Measurements from ENCODE around the gene SUPT20HL2.
"Not testable (repeated sequence)": the region's sequence is repeated elsewhere in the genome, so short reads cannot be mapped to it uniquely, and the experiment has no call there.

SUPT20HL2 gene

DNA sequence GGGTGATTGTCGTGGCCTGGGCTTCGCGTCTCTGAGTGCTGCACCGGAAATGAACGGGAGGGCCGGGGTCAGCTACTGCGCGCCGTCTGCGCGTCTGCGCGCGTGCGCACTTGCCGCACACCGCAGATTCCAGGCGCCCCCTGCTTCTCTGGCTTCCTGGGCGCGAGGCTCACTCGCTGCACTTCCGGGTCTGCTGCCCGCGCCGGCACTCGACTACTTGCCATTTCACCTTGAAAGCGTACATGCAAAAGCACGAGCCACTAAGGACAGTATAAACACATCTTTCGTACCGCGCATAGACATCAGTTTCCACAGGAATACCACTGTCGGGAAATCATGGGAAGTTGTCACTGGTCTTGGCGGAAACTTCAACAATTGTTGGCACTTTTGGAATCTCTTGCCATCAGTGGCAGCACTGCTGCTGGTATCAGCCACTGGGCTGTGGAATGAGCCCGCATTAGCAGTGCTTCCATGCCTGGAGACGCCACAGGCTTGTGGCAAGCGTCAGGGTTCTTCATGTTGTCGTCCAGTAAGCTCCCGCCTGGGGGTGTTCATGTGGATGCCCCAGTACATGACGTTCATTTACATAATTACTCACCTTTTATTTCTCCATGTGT, at the start of gene SUPT20HL2:
TSS of gene SUPT20HL2 (minus strand) at position 51 of the 617 bp plus-strand sequence. CDS start 754 bp downstream, outside the sequence.
- no peak for DNase-seq (ENCODE audit: low spot score)

DNA sequence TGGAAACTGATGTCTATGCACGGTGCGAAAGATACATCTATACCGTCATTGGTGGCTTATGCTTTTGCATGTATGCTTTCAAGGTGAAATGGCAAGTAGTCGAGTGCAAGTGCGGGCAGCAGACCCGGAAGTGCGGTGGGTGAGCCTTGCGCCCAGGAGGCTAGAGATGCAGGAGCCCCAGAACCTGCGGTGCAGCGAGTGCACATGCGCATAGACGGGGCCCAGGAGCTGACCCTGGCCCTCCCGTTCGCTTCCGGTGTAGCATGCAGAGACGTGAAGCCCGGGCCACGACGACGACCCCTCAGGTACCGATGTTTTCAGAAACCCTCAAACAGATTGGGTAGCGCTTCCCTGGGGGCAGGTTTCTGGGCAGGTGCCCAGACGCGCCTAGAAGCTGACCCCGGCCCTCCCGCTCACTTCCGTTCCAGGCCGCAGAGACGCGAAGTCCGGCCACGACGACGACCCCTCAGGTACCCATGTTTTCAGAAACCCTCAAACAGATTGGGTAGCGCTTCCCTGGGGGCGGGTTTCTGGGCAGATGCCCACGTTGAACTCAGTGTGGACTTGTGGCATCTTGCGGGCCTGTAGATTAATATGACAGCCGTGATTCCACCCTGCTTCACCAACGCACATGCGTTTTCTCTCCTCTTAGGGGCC, 48.3 kb upstream of the SUPT20HL2 start:
- DNase-seq (ENCODE audit: low spot score) = not testable (repeated sequence)

DNA sequence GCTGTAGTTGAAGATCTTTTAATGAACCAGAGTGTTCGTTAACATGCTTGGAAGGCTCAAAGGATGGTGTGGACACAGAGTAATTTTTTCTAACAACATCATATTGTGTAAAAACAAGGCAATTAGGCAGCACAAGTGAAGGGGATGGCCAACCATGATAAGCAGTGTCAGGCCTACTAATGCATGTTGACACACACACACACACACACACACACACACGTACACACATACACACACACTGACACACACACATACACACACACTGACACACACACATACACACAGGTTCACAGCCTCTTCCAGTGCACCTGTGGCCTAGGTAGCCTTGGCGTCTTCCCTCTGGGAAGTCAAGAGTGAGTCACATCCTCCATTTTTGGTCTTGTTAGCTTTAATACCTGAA, 46.4 kb upstream of the SUPT20HL2 start, which contains the start of gene SUPT20HL1:
TSS of gene SUPT20HL1 (plus strand) at position 368 of the 400 bp plus-strand sequence. CDS start 2,122 bp downstream, outside the sequence.
- no peak for DNase-seq (ENCODE audit: low spot score)

DNA sequence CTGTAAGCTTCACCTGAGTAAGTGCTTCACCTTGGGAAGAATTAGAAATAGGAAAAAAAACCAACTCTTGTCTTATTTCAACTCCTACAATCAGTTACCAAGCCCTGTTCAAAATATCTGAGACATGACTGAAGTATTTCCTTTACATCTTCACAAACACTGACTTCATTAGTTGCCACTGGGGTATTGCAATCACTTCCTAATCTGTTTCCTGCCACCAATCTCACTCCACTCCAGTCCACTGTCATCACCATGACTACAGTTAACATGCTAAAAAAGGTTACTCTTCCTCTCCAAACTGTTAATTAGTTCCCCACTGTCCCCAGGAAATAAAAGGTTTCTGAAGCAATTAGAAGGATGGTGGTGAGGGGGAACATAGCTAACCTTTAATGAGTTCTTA, 43.2 kb upstream of the SUPT20HL2 start:
- DNase-seq (ENCODE audit: low spot score) = no peak

DNA sequence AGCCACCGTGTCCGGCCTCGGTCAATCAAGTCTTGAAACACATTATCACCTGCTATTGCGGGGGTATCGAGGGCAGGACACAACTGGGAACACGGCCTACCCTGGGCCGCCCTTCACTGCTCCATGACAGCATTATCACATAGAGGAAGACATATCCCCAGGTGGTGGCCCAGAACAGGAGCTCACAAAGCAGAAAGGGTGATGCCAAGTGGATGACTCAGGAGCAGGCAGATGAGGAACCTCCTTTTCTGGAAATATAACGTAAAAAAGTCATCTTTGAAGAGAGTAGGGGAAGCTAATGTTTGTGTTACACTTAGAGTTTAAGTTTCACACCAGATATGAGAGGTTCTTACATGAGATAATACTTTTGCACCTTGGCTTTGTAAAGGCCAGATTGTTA, 41.2 kb upstream of the SUPT20HL2 start:
- no peak for DNase-seq (ENCODE audit: low spot score)

DNA sequence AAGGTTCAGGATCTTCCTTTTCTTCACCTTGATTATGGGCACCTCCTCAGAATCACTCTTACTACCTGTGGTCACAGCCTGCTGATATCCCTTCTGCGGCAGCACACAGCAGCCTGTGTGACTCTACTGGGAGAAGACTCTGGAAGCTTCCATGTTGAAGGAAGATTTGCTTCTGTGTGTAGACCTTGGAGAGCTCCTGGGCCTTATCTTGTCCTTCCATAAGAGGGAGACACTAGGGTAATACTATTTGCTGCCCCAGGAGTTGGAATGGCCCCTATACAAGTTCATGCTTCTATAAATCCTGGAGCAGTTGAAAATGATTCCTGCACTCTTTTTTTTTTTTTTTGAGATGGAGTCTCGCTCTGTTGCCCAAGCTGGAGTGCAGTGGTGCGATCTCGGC, 36.3 kb upstream of the SUPT20HL2 start:
- DNase-seq (ENCODE audit: low spot score) = no peak

DNA sequence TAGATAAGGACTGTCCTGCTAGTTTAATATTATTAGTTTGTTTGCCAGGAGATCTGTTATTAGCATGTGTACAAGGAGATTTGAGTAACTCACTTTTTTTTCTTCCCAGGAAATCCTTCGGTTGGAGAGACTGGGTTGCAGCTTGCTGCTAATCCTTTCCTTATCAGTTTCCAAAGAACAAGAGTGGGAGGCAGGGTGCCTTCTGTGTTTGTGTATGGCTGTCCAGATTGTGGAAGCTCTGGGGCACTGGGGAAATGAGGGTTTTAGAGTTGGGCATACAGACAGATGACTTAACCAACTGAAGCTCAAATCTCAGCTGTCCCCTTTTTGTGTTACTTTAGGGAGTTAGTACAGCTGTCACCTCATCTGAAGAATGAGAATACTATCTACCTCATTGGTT, 34.0 kb upstream of the SUPT20HL2 start:
- DNase-seq (ENCODE audit: low spot score) = no peak

DNA sequence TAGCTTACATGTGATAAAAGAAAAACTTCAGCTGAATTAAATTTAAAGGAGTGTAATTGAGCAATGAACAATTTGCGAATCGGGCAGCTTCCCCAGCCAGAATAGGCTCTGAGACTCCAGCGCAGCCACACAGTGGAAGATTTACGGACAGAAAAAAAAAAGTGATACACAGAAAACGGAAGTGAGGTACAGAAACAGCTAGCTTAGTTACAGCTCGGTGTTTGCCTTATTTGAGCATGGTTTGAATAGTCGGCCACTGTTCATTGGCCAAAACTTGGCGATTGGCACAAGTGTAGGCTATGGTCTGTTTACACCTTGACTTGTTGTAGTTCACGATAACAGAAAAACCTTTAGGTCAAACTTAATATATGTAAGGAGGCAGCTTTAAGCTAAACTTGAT, 29.9 kb upstream of the SUPT20HL2 start:
- no peak for DNase-seq (ENCODE audit: low spot score)

DNA sequence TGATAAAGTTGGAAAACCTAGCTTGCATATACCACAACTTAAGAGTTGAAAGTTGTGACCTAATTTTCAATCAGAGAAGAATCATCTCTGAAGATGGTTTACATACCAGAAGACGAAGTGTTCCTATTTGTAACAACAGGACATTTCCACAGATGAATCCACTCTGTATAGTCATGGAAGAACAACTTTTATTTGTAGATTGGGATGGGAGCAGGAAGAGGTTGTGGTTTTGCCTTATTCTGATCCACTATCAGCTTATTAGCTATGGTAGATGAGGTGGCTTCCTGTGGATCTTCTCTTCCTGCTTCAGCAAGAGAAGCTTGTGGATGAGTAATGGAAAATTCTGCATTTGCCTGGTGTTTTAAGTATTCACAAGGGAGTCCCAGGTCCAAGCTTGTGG, 27.9 kb upstream of the SUPT20HL2 start:
- DNase-seq (ENCODE audit: low spot score) = no peak

DNA sequence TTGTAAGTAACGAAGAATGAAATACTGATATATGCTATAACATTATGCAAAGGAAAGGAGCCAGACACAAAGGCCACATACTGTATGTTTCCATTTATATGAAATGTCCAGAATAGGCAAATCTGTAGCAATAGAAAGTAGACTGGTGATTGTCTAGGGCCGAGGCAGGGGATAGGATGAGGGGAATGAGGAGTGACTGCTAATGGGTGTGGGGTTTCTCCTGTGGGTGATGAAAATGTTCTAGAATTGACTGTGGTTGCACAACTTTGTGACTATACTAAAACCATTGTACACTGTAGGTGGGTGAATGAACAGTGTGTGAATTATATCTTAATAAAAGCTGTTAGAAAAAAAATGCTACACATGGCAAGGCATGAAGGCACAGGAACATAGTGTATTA, 26.6 kb upstream of the SUPT20HL2 start:
- DNase-seq (ENCODE audit: low spot score) = no peak

DNA sequence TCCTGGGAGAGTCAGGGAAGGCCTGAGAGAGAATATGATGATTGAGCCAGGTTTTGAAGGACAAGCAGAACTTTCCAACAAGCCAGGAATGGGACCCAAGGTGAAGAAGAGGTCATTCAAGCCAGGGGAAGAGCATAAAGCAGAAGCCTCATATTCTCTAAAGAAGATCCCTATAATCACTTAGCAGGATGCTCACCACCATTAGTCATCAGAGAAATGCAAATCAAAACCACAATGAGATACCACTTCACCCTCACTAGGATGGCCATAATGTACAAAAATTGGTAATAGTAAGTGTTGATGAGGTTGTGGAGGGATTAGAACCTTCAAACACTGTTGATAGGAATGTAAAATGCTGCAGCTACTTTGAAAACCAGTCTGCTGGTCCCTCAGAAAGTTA, 26.0 kb upstream of the SUPT20HL2 start:
- DNase-seq (ENCODE audit: low spot score) = no peak

DNA sequence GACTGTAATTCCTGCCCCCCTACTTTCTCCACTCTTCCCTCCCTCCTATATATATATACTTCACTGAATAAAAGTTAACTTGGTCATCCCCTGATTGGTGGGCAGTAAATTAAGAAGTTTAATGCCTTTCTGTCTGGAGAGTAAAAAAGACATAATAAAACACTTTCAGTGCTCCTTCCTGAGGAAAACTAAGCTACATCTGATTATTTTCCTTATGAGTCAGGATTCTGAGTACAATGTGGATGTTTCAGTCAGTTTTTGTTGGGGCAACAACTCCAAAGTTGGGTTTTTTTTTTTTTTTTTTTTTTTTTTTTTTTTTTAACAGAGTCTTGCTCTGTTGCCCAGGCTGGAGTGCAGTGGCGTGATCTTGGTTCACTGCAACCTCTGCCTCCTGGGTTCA, 22.0 kb upstream of the SUPT20HL2 start:
- DNase-seq (ENCODE audit: low spot score) = no peak

DNA sequence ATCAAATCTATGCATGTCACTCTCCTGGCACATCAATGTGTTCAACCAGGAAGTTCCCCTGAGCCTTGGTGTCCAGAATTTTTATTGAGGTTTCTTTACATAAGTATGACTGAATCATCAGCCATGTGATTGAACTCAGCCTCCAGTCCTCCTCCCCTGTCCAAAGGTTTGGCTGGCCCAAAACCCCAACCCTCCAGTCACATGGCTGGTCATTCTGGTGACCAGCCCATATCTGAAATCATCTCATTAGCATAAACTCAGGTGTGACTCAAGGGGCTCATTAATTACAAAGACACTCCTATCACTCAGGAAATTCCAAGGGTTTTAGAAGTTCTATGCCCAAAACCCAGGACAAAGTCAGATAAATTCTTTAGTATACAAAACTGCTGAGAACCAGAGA, 20.6 kb upstream of the SUPT20HL2 start:
- DNase-seq (ENCODE audit: low spot score) = peak; percentile 3

DNA sequence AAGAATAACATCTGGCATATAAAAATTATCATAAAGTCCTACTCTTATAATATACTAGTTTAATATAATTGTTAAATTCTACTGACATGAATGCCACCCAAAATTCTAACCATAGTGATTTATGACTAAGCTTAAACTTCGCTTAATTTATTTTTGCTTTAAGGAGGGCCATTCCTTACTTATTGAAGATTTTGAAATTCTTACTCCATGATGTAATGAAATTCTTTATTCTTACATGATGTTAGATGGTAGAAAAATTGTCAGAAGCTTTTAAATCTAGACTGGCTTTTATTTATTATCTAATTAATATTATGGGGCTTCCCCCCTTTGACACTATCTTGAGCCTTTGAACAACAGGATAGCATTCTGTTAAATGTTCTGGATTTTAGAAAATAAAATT, 19.5 kb upstream of the SUPT20HL2 start:
- DNase-seq (ENCODE audit: low spot score) = no peak

DNA sequence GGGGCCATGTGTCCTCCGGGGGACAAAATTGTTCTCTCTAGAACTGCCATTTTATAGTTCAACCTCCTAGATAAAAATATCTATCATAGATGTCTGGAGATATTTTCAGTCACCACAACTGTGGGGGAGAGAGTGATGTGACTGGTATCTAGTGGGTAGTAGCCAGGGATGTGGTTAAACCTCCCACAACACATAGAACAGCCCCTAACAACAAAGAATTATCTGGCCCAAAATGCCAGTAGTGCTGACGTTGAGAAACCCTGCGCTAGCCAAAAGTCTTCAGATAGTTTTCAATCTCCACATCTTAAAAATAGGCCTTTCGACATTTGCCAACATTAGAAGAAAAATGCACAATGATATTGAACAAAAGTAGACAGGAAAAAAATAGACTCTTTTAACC, 19.0 kb upstream of the SUPT20HL2 start:
- DNase-seq (ENCODE audit: low spot score) = no peak

DNA sequence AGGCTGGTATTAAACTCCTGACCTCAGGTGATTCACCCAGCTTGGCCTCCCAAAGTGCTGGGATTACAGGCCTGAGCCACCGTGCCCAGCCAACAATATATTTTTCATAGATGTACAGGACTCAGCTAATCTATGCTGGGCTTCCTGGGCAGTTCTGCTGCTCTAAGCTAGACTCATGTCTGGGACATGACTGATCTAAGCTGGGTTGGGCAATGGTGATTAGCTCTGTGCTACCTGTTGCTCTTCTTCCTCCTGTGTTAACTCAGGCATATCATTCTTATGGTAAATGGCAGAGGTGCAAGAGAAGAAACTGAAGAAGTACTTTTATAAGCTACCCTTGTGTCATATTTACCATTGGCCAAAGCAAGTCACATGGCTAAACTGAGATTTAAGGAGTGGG, 11.4 kb upstream of the SUPT20HL2 start:
- no peak for DNase-seq (ENCODE audit: low spot score)

DNA sequence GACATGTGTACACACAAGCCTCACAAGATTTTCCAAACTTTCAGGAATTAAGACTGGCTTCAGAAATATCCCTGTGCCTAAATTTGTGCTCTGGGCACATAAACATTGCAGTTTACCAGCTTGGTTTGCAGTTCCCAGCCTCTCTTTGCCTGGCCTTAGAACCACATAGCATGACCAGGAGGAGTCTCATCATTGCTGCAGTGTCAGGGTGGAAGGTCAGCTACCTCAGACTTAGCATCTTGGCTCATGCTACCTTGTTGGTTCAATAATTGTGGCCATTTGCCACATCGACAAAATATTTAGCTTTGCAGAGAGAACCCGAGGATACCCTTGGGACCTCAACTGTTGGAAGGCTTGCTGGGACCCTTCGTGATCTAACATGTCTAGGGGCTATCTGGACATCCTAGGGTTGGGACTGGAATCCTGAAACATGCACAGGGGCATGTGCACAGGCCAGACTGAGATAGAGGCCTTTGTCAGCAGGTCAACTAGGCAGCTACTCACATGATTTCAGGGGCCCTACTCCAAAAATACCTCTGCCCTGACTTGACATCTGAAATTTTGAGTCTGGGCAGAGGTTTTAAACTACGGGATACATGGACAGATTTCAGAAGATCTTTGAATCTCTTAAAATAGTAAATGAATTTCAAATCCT, 8.0 kb upstream of the SUPT20HL2 start:
- DNase-seq (ENCODE audit: low spot score) = no peak

DNA sequence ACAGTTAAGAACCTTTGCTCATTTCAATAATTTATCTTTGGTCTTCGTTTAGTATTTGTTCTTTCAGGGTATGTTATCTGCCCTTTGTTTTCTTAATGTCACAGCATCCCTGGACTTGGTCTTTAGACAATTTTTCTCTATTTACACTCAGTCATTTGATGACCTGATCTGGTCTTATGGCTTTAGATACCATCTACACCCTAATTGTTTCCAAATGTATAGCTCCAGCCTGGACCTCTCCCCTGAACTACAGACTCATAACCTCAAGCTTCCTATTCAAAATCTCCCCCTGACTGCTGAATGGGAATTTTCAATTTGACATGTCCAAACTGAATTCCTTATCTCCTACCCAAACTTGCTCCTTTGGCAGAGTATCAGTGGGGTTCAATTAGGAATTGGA, 3.7 kb upstream of the SUPT20HL2 start:
- no peak for DNase-seq (ENCODE audit: low spot score)

DNA sequence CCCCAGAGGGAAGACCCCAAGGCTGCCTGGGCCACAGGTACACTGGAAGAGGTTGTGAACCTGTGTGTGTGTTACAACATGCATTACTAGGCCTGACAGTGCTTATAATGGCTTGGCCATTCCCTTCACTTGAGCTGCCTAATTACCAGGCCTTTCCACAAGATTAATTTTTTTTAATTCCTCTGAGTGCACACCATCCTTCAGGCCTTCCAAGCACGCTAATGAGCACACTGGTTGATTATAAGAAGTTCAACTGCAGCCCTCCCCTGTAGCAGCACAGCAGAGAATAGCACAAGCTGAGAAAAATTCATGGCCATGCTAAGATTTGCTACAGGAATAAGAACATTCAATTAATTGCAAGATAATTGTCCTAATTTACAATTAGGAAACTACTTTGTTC, 2.2 kb upstream of the SUPT20HL2 start:
- no peak for DNase-seq (ENCODE audit: low spot score)

DNA sequence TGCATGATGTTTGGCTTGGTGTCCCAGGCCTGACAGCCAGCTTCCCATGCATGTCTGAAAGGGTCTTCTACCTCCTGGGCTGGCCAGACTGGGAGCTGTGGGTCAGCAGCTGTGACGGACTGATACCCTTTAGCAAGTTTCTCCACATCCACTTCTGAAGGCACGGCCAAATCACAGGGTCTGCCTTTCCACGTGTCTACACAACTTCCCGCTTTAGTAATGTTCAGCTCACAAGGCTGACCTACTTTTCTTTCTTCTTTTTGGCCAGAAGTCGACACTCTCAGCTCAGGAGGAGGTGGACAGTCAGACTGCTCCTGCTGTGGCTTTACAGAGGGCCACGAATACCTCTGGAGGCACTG, 1.6 kb downstream of the SUPT20HL2 start:
- not testable (repeated sequence) for DNase-seq (ENCODE audit: low spot score)

DNA sequence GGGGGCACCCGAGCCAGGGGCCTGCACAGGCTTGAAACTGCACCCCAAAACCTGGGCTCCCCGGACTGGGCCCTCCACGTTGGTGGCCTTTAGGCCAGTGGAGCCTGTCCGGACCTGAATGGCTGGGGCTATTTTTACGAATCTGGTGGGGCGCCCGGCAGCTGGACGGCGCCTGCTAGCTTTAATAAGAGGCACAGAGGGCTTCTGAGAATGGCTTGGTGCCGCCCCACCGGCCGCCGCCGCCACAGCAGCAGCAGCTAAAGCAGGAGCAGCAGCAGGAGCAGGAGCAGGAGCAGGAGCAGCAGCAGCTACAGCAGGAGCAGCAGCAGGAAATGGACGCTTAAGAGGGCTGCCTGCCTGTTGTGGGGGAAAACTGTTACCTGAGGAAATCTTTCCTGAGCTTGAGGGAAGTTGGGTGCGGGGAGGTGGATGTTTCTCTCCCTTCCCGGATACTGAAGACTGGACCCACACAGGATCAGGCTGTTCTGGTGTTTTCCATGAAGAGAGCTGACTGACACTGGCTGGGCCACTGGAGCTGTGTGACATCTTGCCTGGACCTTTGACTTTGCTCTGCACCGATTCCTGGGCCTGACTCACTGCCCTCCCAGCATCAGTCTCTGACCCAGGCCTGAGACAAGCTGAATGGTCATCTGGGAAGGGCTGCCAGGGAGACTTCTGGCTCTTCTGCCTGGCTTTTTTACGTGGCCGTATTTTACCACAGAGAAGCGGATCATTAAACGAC, 2.2 kb downstream of the SUPT20HL2 start:
- DNase-seq (ENCODE audit: low spot score) = not testable (repeated sequence)

DNA sequence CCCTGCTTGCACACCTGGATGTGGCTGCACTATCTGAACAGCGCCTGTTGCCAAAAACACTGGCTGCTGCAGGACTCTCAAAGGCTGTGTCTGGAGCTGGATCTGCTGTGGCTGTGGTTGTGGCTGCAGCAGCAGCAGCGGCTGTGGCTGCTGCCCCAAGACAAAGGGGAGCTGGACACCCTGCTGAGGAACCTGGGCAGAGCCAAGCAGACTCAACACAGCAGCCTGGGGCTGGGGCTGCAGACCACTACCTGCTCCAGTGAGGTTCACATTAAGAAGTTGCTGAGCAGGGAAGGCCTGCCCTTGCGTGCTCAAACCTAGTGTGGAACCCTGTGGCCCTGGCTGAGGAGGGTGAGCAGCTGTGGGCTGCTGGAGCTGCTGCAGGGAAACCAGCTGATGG, 3.0 kb downstream of the SUPT20HL2 start:
- not testable (repeated sequence) for DNase-seq (ENCODE audit: low spot score)

All from LoVo (cell line).